ENCODE data around the gene KIF5A. TPM values are rescaled to one million over a fixed set of nuclear protein-coding genes. Genes with fewer than 3 reads are reported as not detected.

The KIF5A gene
- under 1 TPM; under 0.01 to 0.34 TPM for total RNA-seq

DNA sequence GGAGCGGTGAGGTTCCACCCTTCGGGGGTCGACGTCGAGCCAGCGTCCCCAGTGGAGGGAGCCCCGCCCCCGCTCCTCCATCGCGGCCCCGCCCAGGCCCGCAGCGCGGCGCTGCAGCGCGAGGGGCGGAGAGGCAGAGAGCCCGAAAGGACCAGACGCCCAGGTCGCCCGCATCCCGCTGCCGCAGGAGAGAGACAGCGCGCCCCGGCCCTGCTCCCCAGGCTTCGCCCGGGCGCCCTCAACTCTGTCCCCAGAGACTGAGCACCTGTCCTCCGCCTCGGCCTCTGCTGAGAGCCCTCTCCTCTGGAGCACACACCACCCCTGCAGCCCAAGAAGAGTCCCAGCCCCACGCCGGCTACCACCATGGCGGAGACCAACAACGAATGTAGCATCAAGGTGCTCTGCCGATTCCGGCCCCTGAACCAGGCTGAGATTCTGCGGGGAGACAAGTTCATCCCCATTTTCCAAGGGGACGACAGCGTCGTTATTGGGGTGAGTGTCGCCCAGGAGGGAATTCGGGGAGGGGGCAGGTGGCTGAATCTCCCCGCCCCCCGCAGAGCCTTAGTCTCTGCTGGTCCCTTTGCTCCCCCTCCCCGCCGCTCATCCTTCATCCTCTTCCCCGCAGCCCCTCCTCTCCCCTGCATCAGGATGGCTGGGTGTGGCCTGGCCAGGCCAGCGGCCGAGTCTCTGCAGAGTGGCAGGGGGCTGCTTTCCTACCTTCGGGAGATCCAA lies at the start of gene KIF5A:
Gene KIF5A, plus strand, starts transcription at position 136 of the 732 bp plus-strand sequence. Its CDS starts 228 bp downstream, at position 364.

DNA sequence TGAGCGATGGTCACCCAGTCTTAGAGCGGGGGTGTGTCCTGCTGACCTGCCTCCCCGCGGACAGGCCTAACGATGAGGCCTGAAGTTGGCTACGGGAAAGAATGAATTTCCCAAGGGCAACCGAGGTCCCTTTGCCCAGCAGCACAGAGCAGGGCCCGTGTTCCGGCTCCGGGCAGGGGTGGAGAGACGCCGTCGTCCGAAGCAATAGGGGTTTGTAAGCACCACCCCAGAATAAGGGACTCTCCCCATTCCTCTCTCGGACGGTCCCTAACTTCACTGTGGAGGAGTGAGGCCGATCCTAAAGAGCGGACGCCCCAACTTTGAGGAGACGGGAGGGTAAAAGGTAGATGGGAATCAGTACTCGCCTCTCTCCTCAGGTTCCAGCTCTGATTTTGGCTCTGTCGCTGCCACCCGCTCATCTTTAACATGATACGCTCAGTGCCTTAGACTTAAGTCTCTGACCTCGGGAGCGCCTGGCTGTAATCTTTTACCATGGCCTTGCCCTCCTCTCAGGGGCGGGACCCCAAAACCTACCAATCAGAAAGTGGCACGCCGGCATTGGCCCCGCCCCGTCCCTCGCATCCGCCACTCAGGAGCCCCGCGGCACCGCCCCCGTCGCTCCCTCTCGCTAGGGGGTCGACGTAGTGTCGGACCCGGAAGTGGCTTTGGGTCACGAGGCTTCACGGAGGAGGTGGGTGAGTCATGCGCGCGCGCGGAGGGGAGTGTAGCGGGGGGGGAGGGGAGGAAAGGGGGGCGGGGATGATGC lies 29.6 kb upstream of the KIF5A start, which contains the start of gene DDIT3:
Gene DDIT3, minus strand, starts transcription at position 462 of the 766 bp plus-strand sequence. CDS start 3,108 bp downstream, outside the sequence.

DNA sequence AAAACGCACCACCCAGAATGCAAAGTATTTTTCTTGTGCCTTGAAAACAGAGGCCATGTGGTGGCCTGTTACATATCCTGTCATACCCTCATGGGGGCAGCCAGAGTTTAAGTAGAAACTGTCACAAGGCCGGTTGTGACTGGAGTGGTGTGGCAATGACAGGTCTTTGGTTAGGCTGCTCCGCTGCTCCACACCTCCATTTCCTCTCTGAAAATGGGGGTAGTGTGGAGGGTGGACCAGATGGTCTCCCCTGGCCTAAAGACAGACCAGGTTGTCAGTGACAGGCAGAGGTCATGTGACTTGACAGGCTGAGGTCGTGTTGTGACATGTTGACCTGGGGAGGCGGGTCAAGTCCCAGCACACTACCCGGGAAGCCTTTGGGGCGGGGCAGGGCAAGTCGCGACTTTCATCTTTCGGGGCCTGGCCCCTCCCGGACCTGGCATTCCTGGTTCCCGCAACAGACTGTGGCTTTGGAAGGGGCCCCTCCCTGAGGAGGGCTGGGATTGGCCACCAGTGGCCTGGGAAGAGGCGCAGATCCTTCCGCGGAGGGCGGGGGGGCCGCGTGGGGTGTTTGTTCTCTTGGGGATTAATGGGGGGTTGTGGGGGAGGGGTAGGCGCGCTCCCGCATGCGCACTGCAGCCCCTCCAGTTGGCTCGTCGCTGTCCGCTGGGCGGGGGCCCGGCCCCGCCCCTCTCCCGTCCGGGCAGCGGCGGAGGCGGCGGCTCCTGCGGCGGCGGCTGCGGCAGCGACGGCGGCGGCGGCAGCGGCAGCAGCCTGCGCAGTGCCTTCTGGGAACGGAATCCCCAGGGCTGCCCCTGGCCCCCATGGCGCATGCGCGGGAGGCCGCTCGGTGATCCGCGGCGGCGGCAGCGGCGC lies 27.6 kb upstream of the KIF5A start, which contains the start of gene MBD6:
Gene MBD6, plus strand, starts transcription at position 814 of the 876 bp plus-strand sequence. CDS start 1,480 bp downstream, outside the sequence.

DNA sequence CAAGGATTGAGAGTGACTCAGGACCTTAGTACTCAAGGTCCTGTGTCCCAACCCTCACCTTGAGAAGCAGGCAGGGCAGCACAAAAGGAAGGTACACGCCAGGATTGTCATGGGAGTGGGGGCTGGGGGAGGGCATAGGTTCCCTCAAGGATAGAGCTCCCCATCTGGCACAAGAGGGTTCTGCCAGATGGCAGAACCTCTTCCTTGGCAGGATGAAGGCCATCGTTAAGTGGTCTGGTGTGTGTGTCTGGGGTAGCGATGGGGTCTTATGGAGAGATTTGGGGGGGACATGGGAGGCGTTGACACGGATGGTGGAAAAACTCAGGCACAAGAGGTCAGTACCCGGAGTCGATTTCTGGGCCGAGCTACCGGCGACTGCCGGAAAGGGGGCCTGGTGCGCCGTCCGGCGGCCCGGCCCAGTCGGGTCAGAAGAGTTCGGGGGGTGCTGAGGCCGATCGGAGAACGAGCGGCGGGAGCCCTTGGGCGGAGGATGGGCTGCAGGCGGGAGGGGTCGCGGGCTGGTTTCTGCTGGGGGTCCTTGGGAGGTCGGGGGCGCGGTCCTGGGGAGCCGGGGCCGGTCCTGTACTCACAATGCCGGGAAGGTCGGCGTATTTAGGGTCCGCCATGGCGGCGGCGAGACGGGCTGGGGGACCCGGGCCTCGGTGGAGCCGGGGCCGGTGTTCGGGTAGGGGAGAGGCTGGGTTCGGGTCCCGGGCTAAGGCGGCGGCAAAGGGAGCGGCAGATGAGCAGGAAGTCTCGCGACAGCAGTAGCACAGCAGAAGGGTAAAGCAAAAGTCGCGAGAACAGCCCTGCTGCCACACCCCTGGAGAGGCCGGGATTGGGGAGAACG lies 3.2 kb upstream of the KIF5A start, which contains the start of gene DCTN2:
Gene DCTN2, minus strand, starts transcription at position 755 of the 850 bp plus-strand sequence. Its CDS starts 129 bp downstream, at position 626.

DNA sequence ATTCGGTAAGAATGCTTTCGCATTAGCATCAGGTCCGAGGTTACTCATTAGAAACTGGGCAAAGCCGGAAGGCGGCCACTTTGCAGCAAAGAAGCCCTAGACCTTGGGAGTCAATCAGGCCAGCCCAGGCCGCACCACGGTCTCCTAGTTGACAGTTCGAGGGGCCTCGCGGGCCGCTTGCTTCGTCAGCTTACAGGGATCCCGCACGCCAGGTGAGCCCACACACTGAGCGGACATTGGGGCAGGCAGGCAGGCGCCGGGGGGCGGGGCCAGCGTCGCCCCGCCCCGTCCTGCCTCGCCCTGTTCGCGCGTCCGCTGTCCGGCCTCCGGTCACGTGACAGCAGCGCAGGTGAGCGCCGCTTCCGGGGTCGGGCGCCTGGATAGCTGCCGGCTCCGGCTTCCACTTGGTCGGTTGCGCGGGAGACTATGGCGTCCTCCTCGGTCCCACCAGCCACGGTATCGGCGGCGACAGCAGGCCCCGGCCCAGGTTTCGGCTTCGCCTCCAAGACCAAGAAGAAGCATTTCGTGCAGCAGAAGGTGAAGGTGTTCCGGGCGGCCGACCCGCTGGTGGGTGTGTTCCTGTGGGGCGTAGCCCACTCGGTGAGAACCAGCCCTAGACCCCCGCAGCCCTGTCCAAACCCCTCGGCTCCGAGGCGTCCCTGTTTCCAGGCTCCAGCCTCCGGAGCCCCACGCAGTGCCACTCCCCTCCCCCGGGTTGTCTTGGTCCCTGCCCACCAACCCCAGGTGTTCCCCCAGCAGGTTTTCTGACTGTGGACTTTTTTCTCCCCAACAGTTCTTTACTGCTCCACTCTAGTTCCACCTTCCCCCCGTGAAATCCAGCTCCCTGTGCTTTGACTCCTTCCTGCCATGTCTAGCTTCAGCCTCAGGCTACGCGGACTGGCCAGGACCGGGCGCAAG lies 41.3 kb downstream of the KIF5A start, which contains the start of gene PIP4K2C:
Gene PIP4K2C, plus strand, starts transcription at position 329 of the 918 bp plus-strand sequence. Its CDS starts 98 bp downstream, at position 427.

DNA sequence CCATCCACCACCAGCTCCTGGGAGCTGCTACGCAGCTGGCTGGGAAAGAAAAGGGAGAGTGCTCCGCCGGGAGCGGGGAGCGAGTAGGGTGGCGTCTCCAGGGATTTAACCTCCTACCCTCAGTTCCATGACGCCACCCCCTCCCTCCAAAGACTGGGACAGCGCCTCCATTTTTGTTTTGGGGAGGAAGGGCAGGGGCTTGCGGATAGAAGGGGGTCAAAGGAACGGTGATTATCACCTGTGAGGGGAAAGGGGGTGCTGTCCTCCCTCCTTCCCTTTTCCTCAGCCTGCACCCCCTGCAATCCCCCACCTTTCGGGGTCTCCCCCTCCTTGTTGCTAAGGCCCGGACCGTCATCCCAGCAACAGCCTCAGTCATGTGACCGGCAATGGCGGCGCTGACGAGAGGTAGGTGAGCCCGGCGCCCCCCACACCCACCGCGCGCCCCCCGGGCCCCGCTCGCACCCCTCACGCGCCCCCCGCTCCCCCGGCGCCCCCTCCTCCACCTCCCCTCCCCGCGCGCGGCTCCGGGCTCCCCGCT lies 54.7 kb downstream of the KIF5A start, which contains the start of gene DTX3:
Gene DTX3, plus strand, starts transcription at position 371 of the 538 bp plus-strand sequence. CDS start 1,694 bp downstream, outside the sequence.

DNA sequence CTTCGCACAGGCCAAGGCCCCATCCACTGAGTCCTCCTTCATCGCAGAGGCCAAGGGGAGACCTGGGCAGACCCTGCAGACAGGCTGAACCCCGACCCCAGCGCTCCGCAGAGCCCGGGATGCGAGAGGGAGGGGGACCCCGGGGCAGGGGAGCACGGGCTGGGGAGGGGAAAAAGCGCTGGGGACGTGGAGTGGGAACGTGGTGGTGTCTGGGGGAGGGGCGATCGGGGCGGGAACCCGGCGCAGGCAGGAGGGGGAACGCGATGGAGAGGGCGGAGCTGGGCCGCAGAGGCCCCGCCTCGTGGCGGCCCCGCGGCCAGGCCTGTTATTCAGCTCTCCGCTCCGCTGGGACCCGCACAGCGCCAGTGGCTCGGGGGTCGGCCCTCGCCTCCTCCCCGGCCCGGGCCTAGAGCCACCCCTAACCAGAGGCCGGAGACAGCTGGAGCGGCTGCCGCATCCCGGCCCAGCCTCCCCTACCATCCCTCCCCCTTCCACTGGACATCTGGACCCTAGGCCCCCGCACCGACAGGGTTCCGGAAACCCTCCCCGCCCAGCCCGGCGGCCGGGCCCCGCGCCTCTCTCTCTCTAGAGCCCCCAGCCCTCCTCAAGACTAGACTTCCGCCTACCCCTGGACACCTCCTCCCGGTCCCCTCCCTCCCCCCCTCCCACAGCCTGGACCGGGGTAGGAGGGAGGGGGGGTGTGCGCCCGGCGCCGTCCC lies 61.4 kb downstream of the KIF5A start, which contains the start of gene ARHGEF25:
Gene ARHGEF25, plus strand, starts transcription at position 328 of the 719 bp plus-strand sequence. CDS start 460 bp downstream, outside the sequence.

DNA sequence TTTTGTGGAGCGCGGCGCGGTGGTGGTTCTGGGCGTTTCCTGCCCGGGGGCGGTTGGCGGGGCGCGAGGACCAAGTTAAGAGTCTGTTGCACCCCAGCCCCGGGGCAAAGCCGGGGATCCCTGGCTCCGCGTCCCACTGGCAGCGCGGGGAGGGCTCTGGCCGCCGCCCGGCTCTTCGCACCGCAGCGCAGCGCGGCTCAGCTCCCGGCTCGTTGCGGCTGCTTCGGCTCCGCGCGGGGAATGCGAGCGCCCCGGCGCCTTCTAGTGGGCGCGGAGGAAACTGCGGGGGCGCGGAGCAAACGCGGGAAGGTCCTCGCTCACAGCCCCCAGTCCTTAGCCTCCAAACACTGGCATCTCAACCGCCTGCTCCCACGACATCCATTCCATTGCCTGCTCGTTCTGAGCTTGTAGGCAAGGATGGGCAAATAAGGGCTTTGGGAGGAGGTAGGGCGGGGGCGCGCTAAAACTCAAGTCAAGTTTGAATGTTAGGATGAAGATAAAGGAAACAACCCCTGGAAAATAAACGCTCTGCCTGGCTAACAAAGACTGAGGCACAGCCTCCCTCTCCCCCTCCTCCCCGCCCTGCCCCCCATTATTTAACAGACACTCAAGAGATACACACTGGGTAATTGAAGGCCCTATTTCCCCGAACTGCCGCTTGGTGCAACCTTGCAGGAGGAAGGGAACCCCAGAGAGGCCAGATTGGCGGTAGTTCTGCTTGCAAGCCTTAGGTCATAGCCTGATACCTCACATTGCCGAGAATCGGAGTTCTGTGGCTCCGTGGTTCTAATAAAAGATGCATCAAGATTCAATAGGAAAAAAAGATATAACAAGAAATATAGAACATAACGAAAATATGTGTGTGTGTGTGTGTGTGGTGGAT lies 83.4 kb downstream of the KIF5A start, which contains the start of gene B4GALNT1:
Gene B4GALNT1, minus strand, starts transcription at position 244 of the 883 bp plus-strand sequence. CDS start 1,069 bp downstream, outside the sequence.

Small RNA genes within 50 kb of the gene (small RNA-seq; reads per million reads assigned to genes)
- 0.17 to 0.21 reads per million in 2 donors for gene MIR616

Other genes starting within 250 kb of the KIF5A start
- gene R3HDM2, start 119.0 kb upstream of the KIF5A start, total RNA-seq: 10 to 100 TPM; 14.0 to 23.4 TPM
- gene INHBC, start 115.3 kb upstream of the KIF5A start, total RNA-seq: under 1 TPM in 1 of 2 donors, not detected in 1; under 0.01 TPM
- not detected for gene INHBE, start 94.7 kb upstream of the KIF5A start, total RNA-seq
- under 1 TPM in 1 of 2 donors, not detected in 1; 0.33 TPM for gene GLI1, start 90.3 kb upstream of the KIF5A start, total RNA-seq
- gene ARHGAP9, start 70.2 kb upstream of the KIF5A start, total RNA-seq: not detected
- gene MARS1, start 62.0 kb upstream of the KIF5A start, total RNA-seq: 100 to 1,000 TPM in 1 of 2 donors, 10 to 100 TPM in 1; 74.7 to 106 TPM
- gene DDIT3, start 29.5 kb upstream of the KIF5A start, total RNA-seq: 10 to 100 TPM; 17.6 to 19.6 TPM
- 1 to 10 TPM; 6.5 to 8.7 TPM for gene MBD6, start 27.2 kb upstream of the KIF5A start, total RNA-seq
- 100 to 1,000 TPM; 105 to 108 TPM for gene DCTN2, start 2.9 kb upstream of the KIF5A start, total RNA-seq
- gene PIP4K2C, start 41.1 kb downstream of the KIF5A start, total RNA-seq: 10 to 100 TPM; 36.6 to 47.8 TPM
- gene DTX3, start 54.8 kb downstream of the KIF5A start, total RNA-seq: 10 to 100 TPM; 11.7 to 17.6 TPM
- gene ARHGEF25, start 61.4 kb downstream of the KIF5A start, total RNA-seq: 1 to 10 TPM; 5.2 to 5.3 TPM
- 10 to 100 TPM in 1 of 2 donors, 1 to 10 TPM in 1; 4.7 to 11.7 TPM for gene B4GALNT1, start 83.2 kb downstream of the KIF5A start, total RNA-seq
- gene OS9, start 144.1 kb downstream of the KIF5A start, total RNA-seq: 100 to 1,000 TPM in 1 of 2 donors, 10 to 100 TPM in 1; 82.9 to 128 TPM
- under 1 TPM; under 0.01 to 0.34 TPM for gene AGAP2, start 188.7 kb downstream of the KIF5A start, total RNA-seq
- 10 to 100 TPM; 33.0 to 37.2 TPM for gene TSPAN31, start 195.0 kb downstream of the KIF5A start, total RNA-seq
- gene CDK4, start 202.3 kb downstream of the KIF5A start, total RNA-seq: 100 to 1,000 TPM; 295 to 361 TPM
- 1 to 10 TPM; 4.3 to 5.9 TPM for gene MARCHF9, start 205.1 kb downstream of the KIF5A start, total RNA-seq
- under 1 TPM in 1 of 2 donors, not detected in 1; 1.00 TPM for gene CYP27B1, start 217.0 kb downstream of the KIF5A start, total RNA-seq
- gene METTL1, start 222.1 kb downstream of the KIF5A start, total RNA-seq: 10 to 100 TPM in 1 of 2 donors, 1 to 10 TPM in 1; 4.1 to 13.0 TPM
- gene EEF1AKMT3, start 222.6 kb downstream of the KIF5A start, total RNA-seq: 1 to 10 TPM; 3.4 to 5.7 TPM
- gene TSFM, start 232.7 kb downstream of the KIF5A start, total RNA-seq: 10 to 100 TPM; 28.9 to 40.6 TPM